ENCODE results near the gene NAA60. TPM values are rescaled to one million over a fixed set of nuclear protein-coding genes. Genes with fewer than 3 reads are reported as not detected.

Gene NAA60
- polyA plus RNA-seq, 1 donor from 2014 or later, result 32.0 TPM

DNA sequence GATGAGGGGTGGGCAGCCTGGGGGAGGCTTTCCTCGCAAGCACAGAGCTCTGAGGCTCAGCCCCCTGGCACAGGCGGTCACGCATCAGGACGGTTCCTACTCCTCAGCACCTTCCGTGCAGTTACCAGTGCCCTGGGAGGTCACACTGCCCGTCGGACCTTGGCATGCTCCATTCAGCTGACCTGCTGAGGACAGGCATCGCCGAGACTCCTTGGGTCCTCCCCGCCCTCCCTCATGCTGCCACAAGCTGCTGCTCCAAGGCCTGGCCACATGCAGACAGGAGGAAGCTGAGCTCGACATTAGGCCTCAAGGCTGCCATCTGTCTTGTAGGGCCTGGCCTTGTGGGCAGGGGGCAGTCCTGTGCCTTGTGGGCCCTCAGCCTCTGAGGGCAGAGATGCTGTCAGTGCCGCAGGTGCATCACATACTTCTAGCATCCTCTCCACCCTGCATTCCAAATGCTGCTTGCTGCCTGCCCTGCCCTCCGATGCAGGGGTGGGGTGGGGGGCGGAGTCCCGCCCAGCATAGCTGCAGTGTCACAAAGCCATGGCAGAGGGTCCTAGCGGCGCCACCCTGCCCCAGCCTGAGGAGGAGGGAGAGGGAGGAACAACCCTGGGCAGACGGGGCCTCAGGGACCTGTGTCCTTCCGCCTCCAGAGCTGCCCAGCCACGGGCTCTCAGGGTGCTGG is 42.5 kb downstream of the NAA60 start:
- no peak for TF ChIP-seq EZH2 (IDR thresholded peaks at IDR 0.05; ENCODE audit: borderline replicate concordance, insufficient read depth, low read length, poor library complexity, severe bottlenecking)
- TF ChIP-seq SMC3 (conservative IDR thresholded peaks at IDR 0.05; ENCODE audit: poor library complexity), result no peak
- TF ChIP-seq, protein P1, sequence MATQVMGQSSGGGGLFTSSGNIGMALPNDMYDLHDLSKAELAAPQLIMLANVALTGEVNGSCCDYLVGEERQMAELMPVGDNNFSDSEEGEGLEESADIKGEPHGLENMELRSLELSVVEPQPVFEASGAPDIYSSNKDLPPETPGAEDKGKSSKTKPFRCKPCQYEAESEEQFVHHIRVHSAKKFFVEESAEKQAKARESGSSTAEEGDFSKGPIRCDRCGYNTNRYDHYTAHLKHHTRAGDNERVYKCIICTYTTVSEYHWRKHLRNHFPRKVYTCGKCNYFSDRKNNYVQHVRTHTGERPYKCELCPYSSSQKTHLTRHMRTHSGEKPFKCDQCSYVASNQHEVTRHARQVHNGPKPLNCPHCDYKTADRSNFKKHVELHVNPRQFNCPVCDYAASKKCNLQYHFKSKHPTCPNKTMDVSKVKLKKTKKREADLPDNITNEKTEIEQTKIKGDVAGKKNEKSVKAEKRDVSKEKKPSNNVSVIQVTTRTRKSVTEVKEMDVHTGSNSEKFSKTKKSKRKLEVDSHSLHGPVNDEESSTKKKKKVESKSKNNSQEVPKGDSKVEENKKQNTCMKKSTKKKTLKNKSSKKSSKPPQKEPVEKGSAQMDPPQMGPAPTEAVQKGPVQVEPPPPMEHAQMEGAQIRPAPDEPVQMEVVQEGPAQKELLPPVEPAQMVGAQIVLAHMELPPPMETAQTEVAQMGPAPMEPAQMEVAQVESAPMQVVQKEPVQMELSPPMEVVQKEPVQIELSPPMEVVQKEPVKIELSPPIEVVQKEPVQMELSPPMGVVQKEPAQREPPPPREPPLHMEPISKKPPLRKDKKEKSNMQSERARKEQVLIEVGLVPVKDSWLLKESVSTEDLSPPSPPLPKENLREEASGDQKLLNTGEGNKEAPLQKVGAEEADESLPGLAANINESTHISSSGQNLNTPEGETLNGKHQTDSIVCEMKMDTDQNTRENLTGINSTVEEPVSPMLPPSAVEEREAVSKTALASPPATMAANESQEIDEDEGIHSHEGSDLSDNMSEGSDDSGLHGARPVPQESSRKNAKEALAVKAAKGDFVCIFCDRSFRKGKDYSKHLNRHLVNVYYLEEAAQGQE (IDR thresholded peaks at IDR 0.05; ENCODE audit: borderline replicate concordance), result no peak
- Histone ChIP-seq H3K36me3 (ENCODE audit: insufficient read depth, low read length) (no peaks in the 10 kb centered on the region), H3K4me3 (ENCODE audit: low read length) (no peak overlapping the region), H4K20me1 (ENCODE audit: insufficient read depth) (no peaks in the 10 kb centered on the region), H3K9ac (ENCODE audit: low read length) (no peak overlapping the region), H3K27me3 (ENCODE audit: insufficient read depth, low read depth, low read length) (no peaks in the 10 kb centered on the region), H3K9me2 (ENCODE audit: insufficient read depth, low read length) (no peaks in the 10 kb centered on the region), H3F3A (ENCODE audit: insufficient read depth, low read length, poor library complexity, severe bottlenecking) (no peaks in the 10 kb centered on the region), H3K27ac (ENCODE audit: low read length) (no peak overlapping the region), H3K79me2 (replicated peaks; ENCODE audit: insufficient read depth, low read length) (no peaks in the 10 kb centered on the region), H2AFZ (ENCODE audit: low read depth, low read length) (no peak overlapping the region), H3K9me3 (ENCODE audit: low read length) (no peaks in the 10 kb centered on the region), H3K4me2 (ENCODE audit: low read length) (no peak overlapping the region)

- Histone ChIP-seq H3K36me3 (ENCODE audit: insufficient read depth, low read length) (no peaks in the 10 kb centered on the region), H3K4me2 (ENCODE audit: low read length) (no peak overlapping the region), H4K20me1 (ENCODE audit: insufficient read depth) (no peaks in the 10 kb centered on the region), H3K4me3 (ENCODE audit: low read length) (no peak overlapping the region), H2AFZ (ENCODE audit: low read depth, low read length) (no peak overlapping the region), H3K9ac (ENCODE audit: low read length) (no peak overlapping the region), H3F3A (ENCODE audit: insufficient read depth, low read length, poor library complexity, severe bottlenecking) (no peaks in the 10 kb centered on the region), H3K9me3 (ENCODE audit: low read length) (no peaks in the 10 kb centered on the region), H3K9me2 (ENCODE audit: insufficient read depth, low read length) (no peaks in the 10 kb centered on the region), H3K79me2 (replicated peaks; ENCODE audit: insufficient read depth, low read length) (no peaks in the 10 kb centered on the region), H3K27ac (ENCODE audit: low read length) (no peak overlapping the region), H3K27me3 (ENCODE audit: insufficient read depth, low read depth, low read length) (no peaks in the 10 kb centered on the region)
- TF ChIP-seq, protein P2, sequence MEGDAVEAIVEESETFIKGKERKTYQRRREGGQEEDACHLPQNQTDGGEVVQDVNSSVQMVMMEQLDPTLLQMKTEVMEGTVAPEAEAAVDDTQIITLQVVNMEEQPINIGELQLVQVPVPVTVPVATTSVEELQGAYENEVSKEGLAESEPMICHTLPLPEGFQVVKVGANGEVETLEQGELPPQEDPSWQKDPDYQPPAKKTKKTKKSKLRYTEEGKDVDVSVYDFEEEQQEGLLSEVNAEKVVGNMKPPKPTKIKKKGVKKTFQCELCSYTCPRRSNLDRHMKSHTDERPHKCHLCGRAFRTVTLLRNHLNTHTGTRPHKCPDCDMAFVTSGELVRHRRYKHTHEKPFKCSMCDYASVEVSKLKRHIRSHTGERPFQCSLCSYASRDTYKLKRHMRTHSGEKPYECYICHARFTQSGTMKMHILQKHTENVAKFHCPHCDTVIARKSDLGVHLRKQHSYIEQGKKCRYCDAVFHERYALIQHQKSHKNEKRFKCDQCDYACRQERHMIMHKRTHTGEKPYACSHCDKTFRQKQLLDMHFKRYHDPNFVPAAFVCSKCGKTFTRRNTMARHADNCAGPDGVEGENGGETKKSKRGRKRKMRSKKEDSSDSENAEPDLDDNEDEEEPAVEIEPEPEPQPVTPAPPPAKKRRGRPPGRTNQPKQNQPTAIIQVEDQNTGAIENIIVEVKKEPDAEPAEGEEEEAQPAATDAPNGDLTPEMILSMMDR (IDR thresholded peaks at IDR 0.05; ENCODE audit: poor library complexity, severe bottlenecking), result no peak
- no peak for TF ChIP-seq TAF1 (IDR thresholded peaks at IDR 0.05; ENCODE audit: low read depth)
- TF ChIP-seq RAD21 (conservative IDR thresholded peaks at IDR 0.05), result no peak
- no peak for TF ChIP-seq EP300 (conservative IDR thresholded peaks at IDR 0.05; ENCODE audit: poor library complexity, severe bottlenecking)
- no peak for TF ChIP-seq MXI1 (conservative IDR thresholded peaks at IDR 0.05; ENCODE audit: poor library complexity, severe bottlenecking)
- no peak for TF ChIP-seq POLR2AphosphoS5 (IDR thresholded peaks at IDR 0.05)
- no peak for TF ChIP-seq SMC3 (conservative IDR thresholded peaks at IDR 0.05; ENCODE audit: poor library complexity)
- TF ChIP-seq, protein P1 (IDR thresholded peaks at IDR 0.05; ENCODE audit: borderline replicate concordance), result no peak
- TF ChIP-seq EZH2 (IDR thresholded peaks at IDR 0.05; ENCODE audit: borderline replicate concordance, insufficient read depth, low read length, poor library complexity, severe bottlenecking), result no peak
Observed at GRCh38 chr16:3486506-3487215, 43.2 kb downstream of the NAA60 start.

Measured in neural cell (in vitro differentiated cells).